OCI-LY3 (cell line): ENCODE results near the gene LOXHD1.

Source experiments
- CTCF ChIP-seq: fragments of 200-600, 300-600 bp; sonication (generic); IDR thresholded peaks from 2 replicates; pipeline ENCODE4 v1.5.1; 2014; ENCODE audit warnings: antibody characterized with exemption, low read length, low read depth
- EZH2phosphoT487 ChIP-seq: fragments of 200-600 bp; shearing (Covaris generic); IDR thresholded peaks from 2 replicates; pipeline ENCODE4 v1.6.1; 2018; ENCODE audit warnings: antibody characterized with exemption, mixed run types, low read depth

GRCh38 chr18:46555213-46555612 is 101.8 kb downstream of the LOXHD1 start:
- TF ChIP-seq CTCF, result no peak
- TF ChIP-seq EZH2phosphoT487, result no peak
